Measurements from ENCODE around the gene UBE2G1. TPM values are rescaled to one million over a fixed set of nuclear protein-coding genes. Genes with fewer than 3 reads are reported as not detected.

The UBE2G1 gene
- total RNA-seq, 1 donor from 2014 or later = 105 TPM

- peak; percentile 70 for DNase-seq
- intact Hi-C loops (cut with micrococcal nuclease) = no loop called here
- peak; percentile 91 for ATAC-seq
These were observed 136.6 kb downstream of the UBE2G1 start for GRCh38 chr17:4229627-4230541.

GRCh38 chr17:4221899-4222659 is 144.4 kb downstream of the UBE2G1 start:
- DNase-seq (no peak), ATAC-seq (peak; percentile 68)
- intact Hi-C loops (cut with micrococcal nuclease) = no loop called here

GRCh38 chr17:4221163-4221562 is 145.3 kb downstream of the UBE2G1 start:
- peak; percentile 18 for ATAC-seq
- intact Hi-C loops (cut with micrococcal nuclease) = no loop called here
- DNase-seq = no peak

- intact Hi-C loops (cut with micrococcal nuclease) = no loop called here
- DNase-seq (no peak), ATAC-seq (peak; percentile 82)
These were observed 145.8 kb downstream of the UBE2G1 start for GRCh38 chr17:4220655-4221054.

Other genes with a start within 250 kb of the UBE2G1 start
- gene ZZEF1, start 223.6 kb downstream of the UBE2G1 start, total RNA-seq = 33.5 TPM
- gene CYB5D2, start 223.5 kb downstream of the UBE2G1 start, total RNA-seq = 6.8 TPM
- 24.4 TPM for gene ANKFY1, start 102.7 kb downstream of the UBE2G1 start, total RNA-seq
- gene SPNS3, start 67.3 kb upstream of the UBE2G1 start, total RNA-seq = 1.0 TPM
- gene SPNS2, start 132.2 kb upstream of the UBE2G1 start, total RNA-seq = 12.7 TPM
- gene MYBBP1A, start 188.7 kb upstream of the UBE2G1 start, total RNA-seq = 18.5 TPM
- 0.22 TPM for gene GGT6, start 193.9 kb upstream of the UBE2G1 start, total RNA-seq
- gene SMTNL2, start 217.9 kb upstream of the UBE2G1 start, total RNA-seq = 47.4 TPM